ENCODE results near the gene GALNT3. TPM values are rescaled to one million over a fixed set of nuclear protein-coding genes. Genes with fewer than 3 reads are reported as not detected.

GALNT3 gene
- total and polyA plus RNA-seq, 2 of the 8 experiments (the other 6 are each of a cell fraction or from before 2014, with no cell fraction given): 3.4 to 23.6 TPM

DNA sequence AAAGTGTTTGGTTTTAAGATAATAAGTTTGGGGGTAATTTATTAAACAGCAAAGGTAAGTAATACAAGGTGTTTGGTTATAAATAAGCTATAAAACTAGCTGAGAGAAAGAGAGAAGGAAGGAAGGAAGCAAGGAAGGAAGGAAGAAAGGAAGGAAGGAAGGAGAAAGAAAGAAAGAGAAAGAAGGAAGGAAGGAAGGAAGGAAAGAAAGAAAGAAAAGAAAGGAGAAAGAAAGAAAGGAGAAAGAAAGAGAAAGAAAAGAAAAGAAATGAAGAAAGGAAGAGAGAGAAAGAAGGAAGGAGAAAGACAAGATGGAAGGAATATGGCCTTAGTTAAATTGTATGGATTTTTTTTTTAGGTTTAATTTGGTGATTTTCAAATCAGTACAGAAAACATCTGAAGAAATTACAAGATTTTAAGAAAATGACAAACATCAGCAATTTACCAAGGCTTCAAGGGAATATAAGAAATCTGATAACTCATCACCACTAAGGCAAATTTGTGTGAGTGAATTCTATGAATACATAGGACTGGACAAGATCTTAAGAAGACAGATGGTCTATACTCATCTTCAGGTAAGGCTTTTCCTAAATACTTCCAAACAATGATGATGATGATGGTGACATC, 46.4 kb upstream of the GALNT3 start:
- H2BK12ac ChIP-seq (ENCODE audit: low read depth, low read length): no peak overlapping the region
- DNase-seq (ENCODE audit: low read depth in 1 of 2, low spot score in 2 of 2) (no peak), FAIRE-seq (no peak)
- no peaks in the 10 kb centered on the region for H3K36me3 ChIP-seq (ENCODE audit: control insufficient read depth in 2 of 4, insufficient read depth in 4 of 4, low read length in 3 of 4)
- H3K4ac ChIP-seq (replicated peaks; ENCODE audit: insufficient read length, low read depth, low read length): no peak overlapping the region
- no peak overlapping the region for H3K56ac ChIP-seq (replicated peaks; ENCODE audit: insufficient read length, low read depth, low read length)
- no peak overlapping the region for H3K9ac ChIP-seq (replicated peaks in 1 of 4; ENCODE audit: extremely low read depth in 1 of 4, low read depth in 3 of 4, low read length in 3 of 4)
- H2BK120ac ChIP-seq (replicated peaks; ENCODE audit: low read depth, low read length): no peak overlapping the region
- ChIA-PET POLR2A (ENCODE audit: partially characterized antibody) (interaction anchor here (0.6 to 1.0 kb wide), 2 partner anchors 20 to 105 kb away, joined by 3 read pairs; no protein-coding TSS in a partner anchor), CTCF (ENCODE audit: partially characterized antibody) (interaction anchor here (1.1 kb wide), 2 partner anchors 34 to 277 kb away, joined by 3 read pairs; no protein-coding TSS in a partner anchor)
- H3K23me2 ChIP-seq (ENCODE audit: low read depth, low read length): no peaks in the 10 kb centered on the region; the same call in 1 of the 2 replicates
- no peak overlapping the region for H2BK5ac ChIP-seq (ENCODE audit: low read depth, low read length)
- no peak for TF ChIP-seq TAF1 (IDR thresholded peaks at IDR 0.05; ENCODE audit: low read depth, low read length)
- no peak for TF ChIP-seq SUZ12 (IDR thresholded peaks at IDR 0.05; ENCODE audit: low read length)
- no peak for TF ChIP-seq ZNF274 (IDR thresholded peaks at IDR 0.05; ENCODE audit: borderline replicate concordance, extremely low read depth, low read length)
- no peak for TF ChIP-seq CREB1 (IDR thresholded peaks at IDR 0.05)
- TF ChIP-seq BRCA1 (IDR thresholded peaks at IDR 0.05; ENCODE audit: low read depth, low read length): no peak
- no peak for TF ChIP-seq SP4 (IDR thresholded peaks at IDR 0.05; ENCODE audit: low read length)
- TF ChIP-seq, protein P1, sequence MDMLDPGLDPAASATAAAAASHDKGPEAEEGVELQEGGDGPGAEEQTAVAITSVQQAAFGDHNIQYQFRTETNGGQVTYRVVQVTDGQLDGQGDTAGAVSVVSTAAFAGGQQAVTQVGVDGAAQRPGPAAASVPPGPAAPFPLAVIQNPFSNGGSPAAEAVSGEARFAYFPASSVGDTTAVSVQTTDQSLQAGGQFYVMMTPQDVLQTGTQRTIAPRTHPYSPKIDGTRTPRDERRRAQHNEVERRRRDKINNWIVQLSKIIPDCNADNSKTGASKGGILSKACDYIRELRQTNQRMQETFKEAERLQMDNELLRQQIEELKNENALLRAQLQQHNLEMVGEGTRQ (IDR thresholded peaks at IDR 0.05; ENCODE audit: low read length): no peak
- no peak overlapping the region for H3K18ac ChIP-seq (ENCODE audit: extremely low read depth, low read length)
- no peak overlapping the region for H3K27ac ChIP-seq (ENCODE audit: low read depth, low read length)
- no peak overlapping the region for H2BK15ac ChIP-seq (ENCODE audit: low read length)
- peaks cover 0 to 1% (median 0%) of the 10 kb centered on the region in 4 experiments; a peak in 1 of 7 replicates for H3K27me3 ChIP-seq (replicated peaks in 1 of 4; ENCODE audit: control insufficient read depth in 3 of 4, extremely low read depth in 1 of 4, insufficient read depth in 3 of 4, low read length in 3 of 4)
- no peak overlapping the region for H3K23ac ChIP-seq (ENCODE audit: insufficient read length)
- no peaks in the 10 kb centered on the region for H4K20me1 ChIP-seq (replicated peaks in 1 of 2; ENCODE audit: control insufficient read depth in 1 of 2, insufficient read depth in 2 of 2, low read length in 2 of 2)
- H4K5ac ChIP-seq (ENCODE audit: insufficient read length, low read depth, low read length): no peak overlapping the region
- no peak overlapping the region for H2AFZ ChIP-seq (ENCODE audit: low read length)
- H3K9me3 ChIP-seq (ENCODE audit: insufficient read depth in 2 of 2, low read depth in 1 of 2, low read length in 1 of 2): no peaks in the 10 kb centered on the region
- H2BK20ac ChIP-seq (ENCODE audit: low read length): no peak overlapping the region
- H3K4me2 ChIP-seq (ENCODE audit: insufficient read depth in 1 of 2, low read depth in 2 of 2, low read length in 2 of 2): no peak overlapping the region
- no peak overlapping the region for H2AK5ac ChIP-seq (ENCODE audit: low read depth, low read length)
- no peak overlapping the region for H4K8ac ChIP-seq (ENCODE audit: extremely low read depth, insufficient read depth, low read length)
- H3K79me1 ChIP-seq (ENCODE audit: low read depth, low read length): no peaks in the 10 kb centered on the region
- H4K91ac ChIP-seq (replicated peaks; ENCODE audit: insufficient read length, low read length): no peak overlapping the region
- H3K4me3 ChIP-seq (ENCODE audit: extremely low read depth in 1 of 4, insufficient read depth in 2 of 4, low read depth in 3 of 4, low read length in 4 of 4): no peak overlapping the region
- H3K4me1 ChIP-seq (replicated peaks in 1 of 4; ENCODE audit: control insufficient read depth in 3 of 4, insufficient read depth in 4 of 4, low read length in 3 of 4): peaks cover 0 to 11% (median 7%) of the 10 kb centered on the region in 4 experiments; a peak in 4 of 7 replicates
- H3K14ac ChIP-seq (ENCODE audit: insufficient read length): no peak overlapping the region
- H3K79me2 ChIP-seq (ENCODE audit: control insufficient read depth in 1 of 2, insufficient read depth in 2 of 2, low read length in 2 of 2): no peaks in the 10 kb centered on the region
